A375 (cell line): ENCODE results near the gene FIBP. TPM values are rescaled to one million over a fixed set of nuclear protein-coding genes. Genes with fewer than 3 reads are reported as not detected.

ENCODE experiments used
- total RNA-seq: library from RNA; depleted of rRNA; stranded (reverse); fragments of >200 nt; shearing (Covaris generic); gene quantifications from 2 replicates; pipeline ENCODE4 v1.2.3, GENCODE V29; 2014; rRNA removed

The FIBP gene
- 307 and 389 TPM in 2 replicates for total RNA-seq

DNA sequence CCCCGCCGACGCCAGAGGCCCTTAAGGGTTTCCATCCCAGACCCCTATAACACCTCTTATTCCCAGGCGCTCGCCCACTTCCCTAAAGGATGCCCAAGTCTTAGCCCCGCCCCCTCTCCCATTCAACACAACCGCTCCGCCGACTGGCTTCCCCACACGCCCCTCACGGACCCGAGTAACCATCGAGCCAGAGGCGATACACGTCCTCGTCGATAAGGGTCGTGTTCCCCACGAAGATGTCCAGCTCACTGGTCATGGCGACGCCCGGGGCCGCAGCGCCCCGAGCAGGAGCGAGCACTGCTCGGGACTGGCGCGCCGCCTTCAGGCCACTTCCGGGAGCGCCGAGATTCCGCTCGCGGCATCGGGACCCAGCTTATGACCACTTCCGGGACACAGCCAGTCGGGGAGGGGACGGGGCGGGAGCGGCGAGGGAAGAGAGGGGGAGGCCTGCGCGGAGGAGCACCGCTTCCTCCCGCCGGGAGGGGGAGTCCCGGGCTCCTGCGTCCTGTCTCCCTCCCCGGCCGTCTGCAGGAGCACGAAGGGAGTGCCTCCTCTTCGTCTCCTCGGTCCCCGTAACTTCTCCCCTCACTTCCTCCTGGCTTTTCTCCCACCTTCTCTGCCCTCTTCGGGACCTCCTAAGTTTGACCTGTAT, at the start of gene FIBP:
FIBP (minus strand) TSS at position 309 of the 652 bp plus-strand sequence; CDS start at position 256, 53 bp downstream.

DNA sequence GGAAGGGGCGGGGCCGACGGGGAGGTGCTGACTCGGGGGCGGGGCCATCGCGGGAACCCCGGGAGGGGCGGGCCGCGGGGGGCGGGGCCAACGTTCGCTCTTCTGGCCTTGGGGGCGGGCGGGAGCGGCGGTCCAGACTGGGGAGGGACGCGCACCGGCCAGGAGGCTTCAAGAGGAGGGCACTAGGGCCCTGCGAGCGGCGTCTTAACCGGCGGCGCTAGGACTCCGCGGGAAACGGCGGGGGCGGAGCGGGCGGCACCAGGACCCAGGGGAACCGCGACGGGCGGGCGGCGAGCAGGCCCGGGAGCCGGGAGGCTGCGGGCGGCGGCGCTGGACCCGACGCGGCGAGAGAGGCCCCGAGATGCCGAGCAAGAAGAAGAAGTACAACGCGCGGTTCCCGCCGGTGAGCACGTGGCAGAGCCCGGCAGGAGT, 30.9 kb upstream of the FIBP start, which contains the start of gene DRAP1:
DRAP1 (plus strand) TSS at position 286 of the 432 bp plus-strand sequence; CDS start at position 362, 76 bp downstream.

DNA sequence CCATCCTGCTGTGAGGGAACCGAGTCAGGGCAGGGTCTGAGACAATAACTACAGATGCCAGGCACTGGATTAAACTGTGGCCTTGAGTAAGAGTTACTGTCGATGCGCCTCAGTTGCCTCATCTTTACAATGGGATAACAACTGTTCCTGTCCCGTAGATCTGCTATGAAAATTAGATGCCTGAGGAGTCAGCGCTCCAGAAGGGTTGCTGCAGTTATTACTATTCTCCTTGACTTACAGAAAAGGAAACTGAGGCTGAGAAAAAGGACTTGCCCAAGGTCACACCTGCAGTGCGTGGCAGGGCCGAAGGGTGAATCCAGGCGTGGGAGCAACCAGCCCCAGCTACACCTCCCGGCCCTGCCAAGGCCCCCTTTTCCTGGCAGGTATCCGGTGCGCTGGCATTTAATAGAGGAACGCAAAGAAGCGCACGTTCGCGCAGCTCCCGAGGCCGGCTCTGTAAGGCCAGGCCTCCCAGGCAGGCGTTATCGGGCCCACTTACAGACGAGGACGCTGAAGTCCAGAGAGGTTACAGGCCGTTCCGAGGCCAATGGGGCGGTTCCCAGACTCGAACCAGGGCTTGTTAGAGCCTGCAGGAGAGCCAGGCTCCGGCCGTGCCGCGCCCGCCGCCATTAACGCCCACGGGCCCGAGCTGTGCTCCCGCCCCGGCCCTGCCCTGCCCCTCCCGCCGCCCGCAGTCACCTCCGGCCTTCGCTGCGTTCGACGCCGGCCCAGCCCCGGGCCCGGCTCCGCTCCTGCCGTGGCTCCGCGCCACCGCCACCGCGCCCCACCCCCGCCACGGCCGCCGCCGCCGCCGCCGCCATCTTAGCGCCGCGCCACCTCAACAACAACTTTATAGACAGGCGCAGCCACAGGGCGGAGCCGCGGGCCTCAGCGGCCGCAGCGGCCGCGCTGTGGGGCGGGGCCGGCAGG, 30.2 kb upstream of the FIBP start, which contains the start of gene C11orf68:
C11orf68 (minus strand) TSS at position 852 of the 930 bp plus-strand sequence; CDS start at position 821, 31 bp downstream.

DNA sequence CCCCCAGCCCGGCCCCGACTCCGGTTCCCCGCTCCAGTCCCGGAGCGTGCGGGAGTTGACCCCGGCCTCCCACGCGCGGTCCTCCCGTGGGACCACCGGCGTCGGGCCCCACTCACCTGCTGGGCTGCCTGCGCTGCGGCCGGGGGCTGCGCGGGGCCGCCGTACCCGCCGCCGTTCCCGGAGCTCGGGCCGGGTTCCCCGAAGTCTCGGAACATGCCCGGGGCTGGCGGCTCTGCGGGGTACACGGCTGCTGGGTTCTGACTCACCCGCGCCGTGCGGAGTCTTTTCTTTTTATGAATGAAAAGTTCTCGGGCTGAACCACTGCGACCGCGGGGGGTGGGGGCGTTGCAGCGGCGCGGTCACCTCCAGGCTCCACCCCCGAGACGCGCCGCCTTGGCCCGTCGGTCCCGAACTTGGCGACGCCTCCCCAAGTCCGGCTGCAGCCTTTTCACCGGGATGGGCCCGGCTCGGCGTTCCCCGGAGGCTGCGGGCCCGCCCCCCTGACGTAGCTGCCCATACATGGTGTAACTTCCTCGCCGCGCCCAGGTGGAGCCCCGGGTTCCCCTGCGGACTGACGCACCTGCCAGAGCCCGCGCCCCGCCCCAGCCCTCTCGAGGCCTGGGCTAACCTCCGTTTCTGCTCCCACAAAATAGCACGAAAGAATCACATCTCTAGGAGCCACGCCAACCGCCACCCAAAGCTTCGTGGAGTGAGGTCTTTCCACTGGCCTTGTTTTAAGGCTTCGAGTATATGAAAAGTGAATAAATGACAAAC, 12.0 kb upstream of the FIBP start, which contains the start of gene FOSL1:
FOSL1 (minus strand) TSS at position 264 of the 774 bp plus-strand sequence; CDS start at position 215, 49 bp downstream.

DNA sequence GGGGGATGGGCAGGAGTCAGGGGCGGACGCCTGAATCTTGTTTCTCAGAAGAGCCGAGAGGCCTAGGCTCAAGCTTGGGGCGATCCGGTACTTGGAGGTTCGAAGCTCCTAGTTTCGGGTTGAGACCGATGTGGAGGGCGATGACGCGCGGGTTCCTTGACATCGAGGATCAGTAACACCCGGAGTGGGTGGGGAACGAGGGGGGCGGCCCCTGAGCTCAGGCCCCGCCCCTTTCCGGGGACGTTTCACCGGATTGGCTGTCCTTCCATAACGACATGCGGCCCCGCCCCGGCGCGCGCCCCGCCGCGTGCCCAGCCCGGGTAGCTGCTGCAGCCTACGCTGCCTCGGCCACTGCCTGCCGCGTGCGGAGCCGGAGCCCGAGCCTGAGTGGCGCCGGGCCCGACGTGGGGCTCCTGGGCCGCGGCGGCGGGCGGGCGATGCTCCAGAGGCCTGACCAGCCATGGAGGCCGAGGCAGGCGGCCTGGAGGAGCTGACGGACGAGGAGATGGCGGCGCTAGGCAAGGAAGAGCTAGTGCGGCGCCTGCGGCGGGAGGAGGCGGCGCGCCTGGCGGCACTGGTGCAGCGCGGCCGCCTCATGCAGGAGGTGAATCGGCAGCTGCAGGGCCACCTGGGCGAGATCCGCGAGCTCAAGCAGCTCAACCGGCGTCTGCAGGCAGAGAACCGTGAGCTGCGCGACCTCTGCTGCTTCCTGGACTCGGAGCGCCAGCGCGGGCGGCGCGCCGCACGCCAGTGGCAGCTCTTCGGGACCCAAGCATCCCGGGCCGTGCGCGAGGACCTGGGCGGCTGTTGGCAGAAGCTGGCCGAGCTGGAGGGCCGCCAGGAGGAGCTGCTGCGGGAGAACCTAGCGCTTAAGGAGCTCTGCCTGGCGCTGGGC, 2.3 kb upstream of the FIBP start, which contains the start of gene CCDC85B:
CCDC85B (plus strand) TSS at position 350 of the 895 bp plus-strand sequence; CDS start at position 461, 111 bp downstream.

DNA sequence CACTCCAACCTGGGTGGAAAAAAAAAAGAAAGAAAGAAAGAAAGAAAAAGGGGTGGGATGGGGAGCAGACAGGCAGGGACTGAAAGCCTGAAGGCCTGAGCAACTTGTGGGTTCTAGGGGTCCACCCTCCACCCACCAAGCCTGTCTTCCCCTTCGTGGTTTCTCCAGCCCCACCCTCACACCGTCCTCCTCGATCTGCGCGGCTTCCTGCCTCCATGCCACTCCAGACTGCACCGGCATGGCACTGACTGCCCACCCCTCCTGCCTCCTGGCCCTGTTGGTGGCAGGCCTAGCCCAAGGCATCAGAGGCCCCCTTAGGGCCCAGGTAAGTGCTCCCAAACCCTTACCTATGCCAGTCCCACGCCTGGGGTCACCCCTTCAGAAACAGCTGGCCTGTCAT, 8.7 kb downstream of the FIBP start, which contains the start of gene CTSW:
CTSW (plus strand) TSS at position 221 of the 400 bp plus-strand sequence; CDS start at position 239, 18 bp downstream.

DNA sequence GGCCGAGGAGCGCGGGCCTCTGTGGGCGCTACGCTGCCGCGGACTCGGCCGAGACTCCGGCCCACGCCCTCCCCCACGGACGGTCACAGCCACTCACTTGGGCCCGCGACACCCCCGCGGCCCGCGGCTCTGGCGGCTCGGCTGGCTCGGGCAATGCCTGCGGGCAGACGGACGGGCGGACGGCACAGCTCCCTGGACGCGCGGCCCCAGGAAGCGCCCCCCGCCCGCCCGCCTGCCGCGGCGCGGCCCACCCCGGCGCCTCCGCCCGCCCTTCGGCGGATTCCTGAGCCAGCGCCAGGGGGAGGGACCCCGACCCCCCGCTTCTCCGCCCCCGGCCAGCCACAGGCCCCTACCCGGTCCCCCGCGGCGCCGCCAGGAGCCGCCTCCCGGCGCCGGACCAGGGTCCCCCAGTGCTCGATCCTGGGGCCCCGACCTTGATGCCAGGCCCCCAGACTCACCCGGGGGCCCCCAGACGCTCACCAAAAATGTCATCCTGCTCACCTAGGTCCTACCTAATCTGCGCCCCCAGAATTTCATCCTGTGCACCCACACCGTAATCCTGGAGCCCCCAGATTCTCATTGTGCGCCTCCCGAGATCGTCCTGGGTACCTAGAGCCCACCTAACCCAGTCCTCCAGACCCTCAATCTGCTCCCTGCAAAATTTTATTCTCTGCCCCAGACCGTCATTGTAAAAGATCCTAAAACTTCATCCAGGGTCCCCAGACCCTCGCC, 15.5 kb downstream of the FIBP start, which contains the start of gene EFEMP2:
EFEMP2 (minus strand) TSS at position 215 of the 732 bp plus-strand sequence. CDS start 446 bp downstream, outside the sequence.

DNA sequence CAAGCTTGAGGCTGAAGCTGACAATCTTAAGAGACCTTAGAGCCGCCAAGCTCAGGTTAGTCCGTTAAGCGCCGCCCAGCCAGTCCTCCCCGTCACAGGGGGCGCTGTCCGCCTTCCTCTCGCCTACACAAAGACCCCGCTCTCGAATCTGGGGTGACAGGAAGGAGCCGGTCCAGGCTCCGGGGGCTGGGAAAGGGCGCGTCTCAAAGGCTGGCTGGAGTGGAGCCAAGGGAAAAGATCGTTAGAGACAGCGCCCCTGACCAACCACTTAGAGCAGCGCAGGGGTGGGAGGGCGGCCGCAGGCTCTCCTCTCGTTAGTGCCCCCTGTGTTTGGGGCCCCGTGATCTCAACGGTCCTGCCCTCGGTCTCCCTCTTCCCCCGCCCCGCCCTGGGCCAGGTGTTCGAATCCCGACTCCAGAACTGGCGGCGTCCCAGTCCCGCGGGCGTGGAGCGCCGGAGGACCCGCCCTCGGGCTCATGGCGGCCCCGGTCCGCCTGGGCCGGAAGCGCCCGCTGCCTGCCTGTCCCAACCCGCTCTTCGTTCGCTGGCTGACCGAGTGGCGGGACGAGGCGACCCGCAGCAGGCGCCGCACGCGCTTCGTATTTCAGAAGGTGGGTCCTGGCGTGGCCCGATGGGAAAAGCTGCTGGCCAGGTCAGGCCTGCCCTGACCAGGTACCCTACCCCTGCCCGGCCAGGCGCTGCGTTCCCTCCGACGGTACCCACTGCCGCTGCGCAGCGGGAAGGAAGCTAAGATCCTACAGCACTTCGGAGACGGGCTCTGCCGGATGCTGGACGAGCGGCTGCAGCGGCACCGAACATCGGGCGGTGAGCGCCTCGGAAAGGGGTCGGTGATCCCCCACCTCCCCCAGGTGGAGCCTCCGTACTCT, 27.8 kb downstream of the FIBP start, which contains the start of gene MUS81:
MUS81 (plus strand) TSS at position 156 of the 887 bp plus-strand sequence; CDS start at position 477, 321 bp downstream.

DNA sequence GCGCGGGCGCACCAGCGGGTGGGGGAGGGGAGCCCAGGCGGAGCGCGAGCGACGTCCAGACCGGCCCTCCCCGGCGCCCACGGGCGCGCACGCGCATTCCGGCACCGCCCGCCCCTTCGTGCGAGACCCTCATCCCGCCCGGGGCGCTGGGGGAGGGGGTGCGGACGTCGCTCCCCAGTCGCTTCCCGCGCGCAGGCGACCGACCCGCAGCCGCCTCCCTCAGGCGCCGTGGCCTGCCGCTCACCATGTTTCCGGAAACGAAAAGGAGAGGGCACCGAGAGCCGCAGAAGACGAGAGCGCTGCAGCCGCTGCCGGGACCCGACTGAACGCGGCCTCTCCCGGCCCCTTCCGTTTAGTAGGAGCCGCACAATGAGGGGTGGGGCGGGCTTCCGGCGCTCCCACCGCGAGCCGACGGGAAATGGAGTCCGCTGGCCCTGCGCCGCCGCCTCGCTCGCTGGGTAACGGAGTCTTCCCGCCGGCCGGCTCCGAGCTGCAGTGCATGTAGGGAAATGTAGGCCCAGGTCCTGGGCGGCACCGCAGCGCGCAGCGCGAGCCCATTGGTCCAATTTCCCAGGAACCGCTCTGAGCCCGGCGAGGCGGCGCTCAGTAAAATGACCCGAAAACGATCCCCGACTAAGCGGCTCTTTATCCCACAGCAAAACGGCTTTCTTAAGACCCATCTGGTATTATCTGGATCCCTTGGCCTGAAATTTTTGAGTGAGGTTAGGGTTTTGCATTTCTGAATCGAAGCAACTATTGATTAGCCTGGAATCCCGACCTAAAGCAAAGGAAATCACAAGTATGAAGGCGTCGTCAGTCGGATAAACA, 30.2 kb downstream of the FIBP start, which contains the start of gene CFL1:
CFL1 (minus strand) TSS at position 328 of the 828 bp plus-strand sequence; CDS start at position 247, 81 bp downstream.

Other genes with a start within 250 kb of the FIBP start
- 41.8 and 44.5 TPM in 2 replicates for gene RELA, start 225.6 kb downstream of the FIBP start, total RNA-seq
- gene KAT5, start 176.2 kb downstream of the FIBP start, total RNA-seq, result 84.3 and 89.4 TPM in 2 replicates
- 115 and 149 TPM in 2 replicates for gene RNASEH2C, start 167.7 kb downstream of the FIBP start, total RNA-seq
- 23.7 and 24.5 TPM in 2 replicates for gene AP5B1, start 107.5 kb downstream of the FIBP start, total RNA-seq
- 0.11 TPM in 2 replicates for gene OVOL1, start 101.4 kb downstream of the FIBP start, total RNA-seq
- 0.13 TPM in 1 of 2 replicates, not detected in the other for gene SNX32, start 54.5 kb downstream of the FIBP start, total RNA-seq
- 2,320 and 2,361 TPM in 2 replicates for gene CFL1, start 30.3 kb downstream of the FIBP start, total RNA-seq
- 94.2 and 103 TPM in 2 replicates for gene MUS81, start 28.0 kb downstream of the FIBP start, total RNA-seq
- gene EFEMP2, start 15.7 kb downstream of the FIBP start, total RNA-seq, result 11.4 and 16.7 TPM in 2 replicates
- 0.24 and 0.41 TPM in 2 replicates for gene CTSW, start 8.6 kb downstream of the FIBP start, total RNA-seq
- 158 and 196 TPM in 2 replicates for gene CCDC85B, start 2.2 kb upstream of the FIBP start, total RNA-seq
- gene FOSL1, start 11.9 kb upstream of the FIBP start, total RNA-seq, result 548 and 703 TPM in 2 replicates
- gene C11orf68, start 30.6 kb upstream of the FIBP start, total RNA-seq, result 17.5 and 22.0 TPM in 2 replicates
- 837 and 878 TPM in 2 replicates for gene DRAP1, start 31.0 kb upstream of the FIBP start, total RNA-seq
- not detected in 2 replicates for gene TSGA10IP, start 57.0 kb upstream of the FIBP start, total RNA-seq
- gene SART1, start 73.3 kb upstream of the FIBP start, total RNA-seq, result 230 and 245 TPM in 2 replicates
- 50.8 and 60.5 TPM in 2 replicates for gene EIF1AD, start 113.7 kb upstream of the FIBP start, total RNA-seq
- gene BANF1, start 114.0 kb upstream of the FIBP start, total RNA-seq, result 73.9 and 84.0 TPM in 2 replicates
- 0.19 and 0.91 TPM in 2 replicates for gene CST6, start 123.5 kb upstream of the FIBP start, total RNA-seq
- gene CATSPER1, start 138.0 kb upstream of the FIBP start, total RNA-seq, result 9.7 and 11.3 TPM in 2 replicates
- 0.30 and 0.34 TPM in 2 replicates for gene GAL3ST3, start 160.7 kb upstream of the FIBP start, total RNA-seq
- gene SF3B2, start 163.9 kb upstream of the FIBP start, total RNA-seq, result 306 and 311 TPM in 2 replicates
- 14.2 and 15.2 TPM in 2 replicates for gene PACS1, start 181.8 kb upstream of the FIBP start, total RNA-seq